Raji (cell line): ENCODE measurements around the gene UTP14C.

ENCODE experiments used
- POLR2A ChIP-seq: IDR thresholded peaks from 2 replicates; pipeline ENCODE4 v1.6.1; 2011; ENCODE audit warnings: low read depth, low read length, control low read depth; ENCODE audit not compliant: insufficient read depth

Gene UTP14C, protein sequence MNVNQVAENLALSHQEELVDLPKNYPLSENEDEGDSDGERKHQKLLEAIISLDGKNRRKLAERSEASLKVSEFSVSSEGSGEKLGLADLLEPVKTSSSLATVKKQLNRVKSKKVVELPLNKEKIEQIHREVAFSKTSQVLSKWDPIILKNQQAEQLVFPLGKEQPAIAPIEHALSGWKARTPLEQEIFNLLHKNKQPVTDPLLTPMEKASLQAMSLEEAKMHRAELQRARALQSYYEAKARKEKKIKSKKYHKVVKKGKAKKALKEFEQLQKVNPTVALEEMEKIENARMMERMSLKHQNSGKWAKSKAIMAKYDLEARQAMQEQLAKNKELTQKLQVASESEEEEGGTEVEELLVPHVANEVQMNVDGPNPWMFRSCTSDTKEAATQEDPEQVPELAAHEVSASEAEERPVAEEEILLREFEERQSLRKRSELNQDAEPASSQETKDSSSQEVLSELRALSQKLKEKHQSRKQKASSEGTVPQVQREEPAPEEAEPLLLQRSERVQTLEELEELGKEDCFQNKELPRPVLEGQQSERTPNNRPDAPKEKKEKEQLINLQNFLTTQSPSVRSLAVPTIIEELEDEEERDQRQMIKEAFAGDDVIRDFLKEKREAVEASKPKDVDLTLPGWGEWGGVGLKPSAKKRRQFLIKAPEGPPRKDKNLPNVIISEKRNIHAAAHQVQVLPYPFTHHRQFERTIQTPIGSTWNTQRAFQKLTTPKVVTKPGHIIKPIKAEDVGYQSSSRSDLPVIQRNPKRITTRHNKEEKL

DNA sequence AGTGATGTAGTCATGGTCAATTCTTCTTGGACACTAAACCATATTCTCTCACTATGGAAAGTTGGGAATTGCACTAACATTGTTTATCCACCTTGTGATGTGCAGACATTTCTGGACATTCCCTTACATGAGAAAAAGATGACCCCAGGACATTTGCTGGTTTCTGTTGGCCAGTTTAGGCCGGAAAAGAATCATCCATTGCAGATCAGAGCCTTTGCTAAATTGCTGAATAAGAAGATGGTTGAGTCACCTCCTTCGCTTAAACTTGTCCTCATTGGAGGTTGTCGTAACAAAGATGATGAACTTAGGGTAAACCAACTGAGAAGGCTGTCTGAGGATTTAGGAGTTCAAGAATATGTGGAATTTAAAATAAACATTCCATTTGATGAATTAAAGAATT lies at the start of gene UTP14C:
UTP14C (plus strand) TSS at position 211 of the 400 bp plus-strand sequence. CDS start 4,114 bp downstream, outside the sequence.
- TF ChIP-seq POLR2A: no peak

DNA sequence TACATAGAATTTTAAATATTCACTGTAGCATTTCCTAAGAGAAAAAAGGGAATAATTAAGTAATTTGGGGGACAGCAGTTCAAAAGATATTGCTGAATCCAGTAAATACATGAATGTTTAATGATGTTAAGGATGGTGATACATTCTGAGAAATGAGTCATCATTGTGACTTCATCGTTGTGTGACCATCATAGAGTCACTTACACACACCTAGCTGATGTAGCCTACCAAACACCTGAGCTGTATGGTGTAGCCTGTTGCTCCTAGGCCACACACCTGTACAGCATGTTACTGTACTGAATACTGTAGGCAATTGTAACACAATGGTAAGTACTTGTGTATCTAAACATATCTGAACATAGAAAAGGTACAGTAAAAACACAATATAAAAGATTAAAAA lies 48.1 kb upstream of the UTP14C start:
- no peak for TF ChIP-seq POLR2A

DNA sequence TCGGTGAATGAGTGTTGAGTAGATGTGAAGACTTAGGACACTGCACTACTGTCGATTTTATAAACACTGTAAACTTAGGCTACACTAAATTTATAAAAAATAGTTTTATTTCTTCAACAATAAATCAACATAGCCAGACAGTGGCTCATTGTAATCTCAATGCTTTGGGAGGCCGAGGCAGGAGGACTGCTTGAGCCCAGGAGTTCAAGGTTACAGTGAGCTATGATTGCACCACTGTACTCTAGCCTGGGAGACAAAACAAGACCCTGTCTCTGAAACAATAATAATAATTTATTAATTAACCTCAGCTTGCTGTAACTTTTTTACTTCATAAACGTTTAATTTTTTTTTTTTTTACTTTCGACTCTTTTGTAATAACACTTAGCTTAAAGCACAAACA lies 47.6 kb upstream of the UTP14C start:
- TF ChIP-seq POLR2A: no peak

DNA sequence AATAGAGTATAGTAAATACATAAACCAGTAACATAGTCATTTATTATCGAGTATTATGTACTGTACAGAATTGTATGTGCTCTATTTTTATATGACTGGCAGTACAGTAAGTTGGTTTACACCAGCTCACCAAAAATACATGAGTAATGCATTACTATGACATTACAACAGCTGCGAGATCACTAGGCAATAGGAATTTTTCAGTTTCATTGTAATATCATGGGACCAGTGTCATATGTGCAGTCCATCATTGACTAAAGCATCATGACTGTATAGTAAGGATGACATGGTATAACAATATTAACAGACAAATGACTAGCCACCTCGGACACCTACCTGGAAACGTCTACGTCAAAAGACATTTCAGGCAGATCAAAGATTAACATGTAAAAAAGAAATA lies 46.9 kb upstream of the UTP14C start:
- no peak for TF ChIP-seq POLR2A

DNA sequence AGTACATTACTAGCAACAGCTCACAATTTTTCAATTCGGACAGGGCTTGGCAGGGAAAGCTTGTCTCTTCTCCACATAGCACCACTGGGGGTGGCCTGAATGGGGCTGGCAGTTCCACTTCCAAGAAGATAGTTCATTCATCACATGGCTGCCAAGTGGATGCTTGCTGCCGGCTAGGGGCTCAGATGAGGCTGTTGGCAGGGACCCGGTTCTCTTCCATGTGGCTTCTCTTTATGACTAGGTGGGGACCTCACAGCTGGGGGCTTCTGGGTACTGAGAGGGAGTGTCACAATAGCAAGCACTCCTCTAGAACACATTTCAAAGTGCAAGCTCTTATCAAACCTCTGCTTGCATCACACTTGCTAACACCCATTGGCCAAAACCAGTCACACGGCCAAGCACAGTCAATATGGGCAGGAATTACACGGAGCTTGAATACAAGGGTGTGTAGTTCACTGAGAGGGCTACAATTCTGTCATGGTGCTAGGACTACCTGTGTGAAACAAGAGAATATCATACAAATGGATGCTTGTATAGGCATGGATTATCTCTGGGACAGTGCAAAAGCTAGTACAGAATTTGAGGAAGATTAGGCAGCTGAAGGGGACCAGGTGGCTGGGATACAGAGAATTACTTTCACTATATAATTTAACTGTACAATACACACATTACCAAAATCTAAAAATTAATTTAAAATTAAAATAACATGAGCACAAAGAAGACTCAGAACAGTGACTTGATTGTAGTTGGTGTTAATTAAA lies 45.5 kb upstream of the UTP14C start:
- TF ChIP-seq POLR2A: no peak

DNA sequence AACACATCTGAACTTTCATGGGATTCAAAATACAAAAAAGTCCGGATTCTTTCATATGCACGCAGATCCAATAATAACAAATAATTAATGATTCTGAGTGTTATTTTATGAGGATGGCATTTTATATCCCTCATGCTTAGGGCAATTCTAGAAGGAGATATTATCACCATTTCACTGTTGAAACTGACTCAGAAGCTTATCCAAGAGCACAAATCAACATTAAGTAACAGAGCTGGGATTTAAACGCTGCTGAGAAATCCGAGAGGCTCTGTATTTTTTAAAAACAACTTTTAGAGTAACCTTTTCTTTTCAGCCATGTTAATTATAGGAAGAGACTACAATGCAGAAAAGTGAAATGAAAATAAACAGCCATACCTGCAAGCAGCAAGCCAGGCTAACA lies 43.6 kb upstream of the UTP14C start:
- no peak for TF ChIP-seq POLR2A

DNA sequence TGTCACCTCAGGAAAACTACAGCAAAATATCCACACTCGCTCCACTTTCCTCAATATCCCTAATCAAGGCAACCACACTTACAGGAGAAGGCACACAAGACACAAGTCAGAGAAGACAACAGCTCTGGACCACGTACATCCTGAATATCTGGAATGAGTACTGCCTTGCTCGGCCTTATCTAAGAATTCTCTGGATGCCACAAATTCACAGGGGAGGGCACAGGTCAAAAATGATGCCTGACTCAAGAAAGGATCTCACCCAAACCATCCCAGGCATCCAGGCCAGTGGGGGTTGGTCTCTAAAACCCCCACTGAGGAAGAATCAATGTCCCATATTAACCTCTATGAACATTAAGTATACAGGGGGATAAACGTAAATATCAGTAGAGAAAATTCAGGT lies 43.1 kb upstream of the UTP14C start:
- TF ChIP-seq POLR2A: no peak

DNA sequence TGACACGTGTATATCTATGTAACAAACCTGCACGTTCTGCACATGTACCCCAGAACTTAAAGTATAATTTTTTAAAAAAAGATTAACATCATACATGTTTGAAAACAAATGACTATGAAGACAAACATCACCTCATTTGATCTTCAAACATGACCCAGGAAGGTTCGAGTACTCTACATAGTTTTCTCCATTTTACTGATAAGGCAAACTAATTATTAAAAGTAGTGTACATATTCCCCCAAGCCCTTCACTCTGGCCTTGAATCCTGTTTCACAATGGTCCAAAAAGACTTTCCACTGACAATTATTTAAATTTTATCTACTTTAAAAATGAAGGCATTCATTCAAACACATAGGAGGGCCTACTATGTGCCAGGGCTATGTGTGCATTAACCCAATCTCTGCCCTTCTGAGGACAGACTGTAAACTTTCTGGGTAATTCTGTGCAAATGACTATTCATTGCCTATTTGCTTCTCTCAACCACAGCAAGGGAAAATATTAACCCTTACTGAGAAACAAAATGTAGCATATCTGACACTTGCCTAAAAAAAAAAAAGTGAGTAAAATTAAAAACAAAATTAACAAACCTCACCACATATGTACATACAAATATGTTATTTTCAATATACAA lies 35.4 kb upstream of the UTP14C start:
- no peak for TF ChIP-seq POLR2A

DNA sequence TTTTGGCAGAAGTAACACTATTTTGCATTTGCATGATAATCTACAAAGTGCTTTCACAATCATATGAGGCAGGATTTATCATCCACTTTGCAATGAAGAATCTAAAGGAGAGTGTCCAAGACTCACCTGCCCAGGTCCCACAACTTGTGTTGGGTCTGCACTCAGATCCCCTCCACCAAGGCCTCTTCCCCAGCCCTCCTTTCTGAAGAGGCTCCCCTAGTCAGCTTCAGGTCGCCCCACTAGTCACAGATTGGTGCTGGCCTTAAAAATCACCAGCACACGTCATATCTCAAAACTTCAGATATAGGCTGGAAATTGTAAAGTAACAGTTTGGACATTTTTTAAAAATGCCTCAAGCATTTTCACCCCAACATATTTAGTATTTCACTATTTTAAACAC lies 30.8 kb upstream of the UTP14C start:
- TF ChIP-seq POLR2A: no peak

DNA sequence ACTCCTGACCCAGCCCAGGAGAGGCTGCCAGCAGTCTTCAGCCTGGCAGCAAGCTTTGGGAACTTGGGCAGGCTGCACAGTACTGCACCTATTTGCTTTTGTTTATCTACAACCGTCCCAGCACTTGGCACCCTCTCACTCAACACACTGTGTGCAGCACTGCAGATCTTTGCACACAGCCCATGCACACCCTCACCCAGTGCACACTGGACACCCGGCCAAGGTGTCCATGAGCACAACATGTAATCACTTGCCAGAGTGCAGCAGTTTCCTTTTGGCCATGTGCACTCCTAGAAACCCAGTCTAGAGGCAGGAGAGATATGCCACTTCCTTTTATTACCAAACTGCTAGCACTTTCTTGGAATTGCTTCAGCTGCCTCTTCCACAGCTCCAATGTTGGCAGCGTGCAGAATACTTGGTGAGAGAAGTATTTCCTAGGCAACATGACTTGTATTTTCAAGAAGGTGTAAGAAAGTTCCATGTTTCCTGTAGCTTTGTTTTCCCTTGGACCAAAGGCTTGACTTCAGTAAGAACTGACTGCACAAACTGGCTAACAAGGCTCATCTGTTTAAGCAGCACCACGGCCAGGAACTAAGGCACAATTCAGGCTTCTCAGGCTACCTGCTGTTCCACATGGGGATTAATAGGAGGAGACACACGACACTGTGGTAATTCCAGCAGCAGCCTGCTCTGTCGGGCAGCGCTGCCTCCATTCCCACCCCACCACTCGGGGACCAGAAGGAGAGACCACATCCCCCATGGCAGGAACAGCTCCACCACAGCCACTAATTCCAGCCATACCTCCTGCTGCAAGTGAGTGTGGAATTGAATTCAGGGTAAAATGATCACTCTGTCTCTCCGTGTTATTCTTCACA lies 28.6 kb upstream of the UTP14C start:
- TF ChIP-seq POLR2A: no peak

DNA sequence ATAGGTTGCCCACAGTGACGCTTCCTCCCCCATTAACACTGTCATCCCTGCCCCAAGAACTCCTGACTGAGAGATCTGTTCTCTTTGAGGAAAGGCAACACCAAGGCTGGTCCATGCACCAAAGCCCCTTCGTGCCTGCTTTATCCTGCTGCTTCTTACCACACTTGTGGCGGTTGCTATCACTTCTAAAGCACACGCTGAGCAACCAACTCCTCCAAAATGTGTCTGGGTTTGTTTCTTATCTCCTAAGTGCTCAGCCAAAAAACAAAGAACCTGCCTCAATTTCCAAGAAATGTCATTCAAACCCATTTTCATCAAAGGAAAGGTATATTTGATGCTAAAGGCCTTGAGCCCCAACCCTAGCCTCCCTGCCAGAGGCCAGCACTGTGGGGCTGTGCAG lies 27.9 kb upstream of the UTP14C start:
- TF ChIP-seq POLR2A: no peak

DNA sequence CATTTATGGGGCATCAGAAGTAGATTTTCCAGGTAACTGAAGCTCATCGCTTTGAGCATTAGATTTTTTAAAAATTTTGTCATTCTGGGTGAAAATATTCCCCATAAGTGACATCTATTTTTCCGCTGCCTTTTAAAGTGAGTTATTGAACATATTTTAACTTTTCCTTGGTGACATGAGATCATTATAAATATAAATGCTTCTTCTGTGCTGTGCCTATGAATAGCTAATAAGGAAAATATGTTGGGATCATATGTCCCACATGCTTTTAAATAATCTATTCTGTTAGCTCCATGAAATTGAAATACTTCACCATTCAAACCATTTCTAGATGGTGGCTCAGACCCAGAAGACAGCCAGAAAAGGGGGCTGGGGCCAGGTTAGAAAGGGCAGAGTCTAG lies 27.3 kb upstream of the UTP14C start:
- no peak for TF ChIP-seq POLR2A

DNA sequence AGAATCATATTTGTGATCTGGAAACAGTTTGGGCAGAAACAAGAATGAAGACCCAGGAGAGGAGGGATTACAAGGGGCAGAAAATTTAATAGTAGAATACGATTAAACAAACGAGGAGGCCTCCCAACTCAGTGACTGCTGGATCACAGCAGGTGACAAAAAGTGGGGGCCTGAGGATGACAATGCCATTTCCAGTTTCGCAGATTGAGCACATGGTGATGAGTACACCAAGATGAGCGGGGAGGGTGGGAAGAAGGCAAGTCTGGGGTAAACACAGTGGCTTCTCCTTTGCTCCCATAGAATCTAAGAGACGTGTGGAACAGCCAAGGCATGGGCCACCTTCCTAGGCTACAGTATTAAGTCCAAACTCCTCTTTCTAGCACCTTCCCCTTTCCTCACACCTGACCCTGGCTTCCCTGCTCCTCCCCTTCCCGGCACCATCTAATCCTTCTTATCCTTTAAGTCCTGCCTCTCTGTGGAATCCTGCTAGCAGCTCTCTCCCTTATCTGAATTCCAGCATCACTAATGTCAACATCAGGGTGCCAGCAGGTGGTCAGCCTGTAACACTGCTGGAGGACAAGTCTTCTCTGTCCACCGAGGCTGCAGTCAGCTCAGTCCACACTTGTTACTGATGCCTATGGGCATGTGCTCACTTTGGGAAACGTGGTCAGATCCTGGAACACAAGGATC lies 26.7 kb upstream of the UTP14C start:
- TF ChIP-seq POLR2A: no peak
